Measurements from ENCODE around the gene GMCL1. TPM values are rescaled to one million over a fixed set of nuclear protein-coding genes. Genes with fewer than 3 reads are reported as not detected.

Gene GMCL1
- total and polyA plus RNA-seq, 9 of the 15 experiments (the other 6 are each of a cell fraction or from before 2014, with no cell fraction given), result 7.0 to 27.3 (median 15.4) TPM

DNA sequence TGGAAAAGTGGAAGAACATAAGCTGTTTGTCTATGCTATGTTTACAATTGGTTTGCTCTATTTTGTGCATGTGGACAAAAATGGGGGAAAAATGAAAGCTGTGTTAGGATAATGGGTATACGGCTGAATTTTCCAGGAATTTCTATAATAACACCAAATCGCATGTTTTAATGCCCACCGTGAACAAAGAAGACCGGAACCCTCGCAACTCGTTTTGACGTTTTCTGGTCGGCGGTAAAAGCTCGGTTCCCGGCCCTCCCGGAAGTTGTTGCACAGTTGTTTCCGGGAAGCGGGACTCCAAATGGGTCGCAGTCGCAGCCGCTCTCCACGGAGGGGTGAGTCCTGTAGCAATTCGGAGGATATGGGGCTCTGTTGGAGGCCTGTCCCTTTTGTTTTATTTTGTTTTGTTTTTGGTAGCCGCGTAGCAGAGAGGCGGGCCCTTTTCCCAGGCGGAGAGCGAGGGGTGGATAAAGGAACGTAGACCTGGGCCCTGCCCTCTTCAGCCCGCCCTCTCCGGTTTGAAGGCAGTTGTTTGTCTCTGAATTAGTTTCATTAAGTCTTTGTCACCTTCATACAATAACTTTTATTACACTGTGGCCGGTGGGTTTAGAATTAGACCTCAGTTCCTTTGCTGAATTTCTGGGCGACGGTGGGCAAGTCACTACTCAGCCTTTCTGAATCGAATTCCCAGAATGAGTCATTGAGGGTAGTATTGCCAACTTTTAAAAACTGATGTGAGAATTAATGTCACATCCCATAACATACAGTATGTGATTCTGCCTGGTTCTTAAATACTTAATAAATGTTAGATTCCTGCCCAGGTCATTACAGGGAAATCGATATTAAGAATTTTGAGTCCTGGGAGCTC lies 64.5 kb downstream of the GMCL1 start, which contains the start of gene SNRNP27 (continued):
- TF ChIP-seq, protein P1, sequence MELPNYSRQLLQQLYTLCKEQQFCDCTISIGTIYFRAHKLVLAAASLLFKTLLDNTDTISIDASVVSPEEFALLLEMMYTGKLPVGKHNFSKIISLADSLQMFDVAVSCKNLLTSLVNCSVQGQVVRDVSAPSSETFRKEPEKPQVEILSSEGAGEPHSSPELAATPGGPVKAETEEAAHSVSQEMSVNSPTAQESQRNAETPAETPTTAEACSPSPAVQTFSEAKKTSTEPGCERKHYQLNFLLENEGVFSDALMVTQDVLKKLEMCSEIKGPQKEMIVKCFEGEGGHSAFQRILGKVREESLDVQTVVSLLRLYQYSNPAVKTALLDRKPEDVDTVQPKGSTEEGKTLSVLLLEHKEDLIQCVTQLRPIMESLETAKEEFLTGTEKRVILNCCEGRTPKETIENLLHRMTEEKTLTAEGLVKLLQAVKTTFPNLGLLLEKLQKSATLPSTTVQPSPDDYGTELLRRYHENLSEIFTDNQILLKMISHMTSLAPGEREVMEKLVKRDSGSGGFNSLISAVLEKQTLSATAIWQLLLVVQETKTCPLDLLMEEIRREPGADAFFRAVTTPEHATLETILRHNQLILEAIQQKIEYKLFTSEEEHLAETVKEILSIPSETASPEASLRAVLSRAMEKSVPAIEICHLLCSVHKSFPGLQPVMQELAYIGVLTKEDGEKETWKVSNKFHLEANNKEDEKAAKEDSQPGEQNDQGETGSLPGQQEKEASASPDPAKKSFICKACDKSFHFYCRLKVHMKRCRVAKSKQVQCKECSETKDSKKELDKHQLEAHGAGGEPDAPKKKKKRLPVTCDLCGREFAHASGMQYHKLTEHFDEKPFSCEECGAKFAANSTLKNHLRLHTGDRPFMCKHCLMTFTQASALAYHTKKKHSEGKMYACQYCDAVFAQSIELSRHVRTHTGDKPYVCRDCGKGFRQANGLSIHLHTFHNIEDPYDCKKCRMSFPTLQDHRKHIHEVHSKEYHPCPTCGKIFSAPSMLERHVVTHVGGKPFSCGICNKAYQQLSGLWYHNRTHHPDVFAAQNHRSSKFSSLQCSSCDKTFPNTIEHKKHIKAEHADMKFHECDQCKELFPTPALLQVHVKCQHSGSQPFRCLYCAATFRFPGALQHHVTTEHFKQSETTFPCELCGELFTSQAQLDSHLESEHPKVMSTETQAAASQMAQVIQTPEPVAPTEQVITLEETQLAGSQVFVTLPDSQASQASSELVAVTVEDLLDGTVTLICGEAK (IDR thresholded peaks at IDR 0.05), result peak; percentile 99
- TF ChIP-seq, protein P1 (CRISPR knock-in tag; IDR thresholded peaks at IDR 0.05), result no peak
- TF ChIP-seq ILF3 (IDR thresholded peaks at IDR 0.05; ENCODE audit: borderline replicate concordance) (no peak), XRCC4 (IDR thresholded peaks at IDR 0.05; ENCODE audit: extremely low read depth, insufficient read depth, insufficient read length) (no peak), ZNF583 (CRISPR knock-in tag; IDR thresholded peaks at IDR 0.05) (no peak), SRSF3 (IDR thresholded peaks at IDR 0.05; ENCODE audit: insufficient read depth, low read length) (no peak), ZNF140 (CRISPR knock-in tag; IDR thresholded peaks at IDR 0.05) (no peak), RREB1 (CRISPR knock-in tag; IDR thresholded peaks at IDR 0.05) (no peak), ZNF197 (CRISPR knock-in tag; IDR thresholded peaks at IDR 0.05; ENCODE audit: low read depth) (no peak)
- TF ChIP-seq, protein P2, sequence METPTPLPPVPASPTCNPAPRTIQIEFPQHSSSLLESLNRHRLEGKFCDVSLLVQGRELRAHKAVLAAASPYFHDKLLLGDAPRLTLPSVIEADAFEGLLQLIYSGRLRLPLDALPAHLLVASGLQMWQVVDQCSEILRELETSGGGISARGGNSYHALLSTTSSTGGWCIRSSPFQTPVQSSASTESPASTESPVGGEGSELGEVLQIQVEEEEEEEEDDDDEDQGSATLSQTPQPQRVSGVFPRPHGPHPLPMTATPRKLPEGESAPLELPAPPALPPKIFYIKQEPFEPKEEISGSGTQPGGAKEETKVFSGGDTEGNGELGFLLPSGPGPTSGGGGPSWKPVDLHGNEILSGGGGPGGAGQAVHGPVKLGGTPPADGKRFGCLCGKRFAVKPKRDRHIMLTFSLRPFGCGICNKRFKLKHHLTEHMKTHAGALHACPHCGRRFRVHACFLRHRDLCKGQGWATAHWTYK (CRISPR knock-in tag; IDR thresholded peaks at IDR 0.05), result no peak
